Measurements from ENCODE around the gene TBX5. TPM values are rescaled to one million over a fixed set of nuclear protein-coding genes. Genes with fewer than 3 reads are reported as not detected.

Gene TBX5
- total RNA-seq, result not detected in 2 replicates

- DNase-seq (ENCODE audit: low read depth in 2 of 2), result no peak
These were observed at the start of gene TBX5 for GRCh38 chr12:114405519-114406271. TBX5 (minus strand) TSS chr12:114406144; CDS start chr12:114403898, 2,246 bp downstream.

DNA sequence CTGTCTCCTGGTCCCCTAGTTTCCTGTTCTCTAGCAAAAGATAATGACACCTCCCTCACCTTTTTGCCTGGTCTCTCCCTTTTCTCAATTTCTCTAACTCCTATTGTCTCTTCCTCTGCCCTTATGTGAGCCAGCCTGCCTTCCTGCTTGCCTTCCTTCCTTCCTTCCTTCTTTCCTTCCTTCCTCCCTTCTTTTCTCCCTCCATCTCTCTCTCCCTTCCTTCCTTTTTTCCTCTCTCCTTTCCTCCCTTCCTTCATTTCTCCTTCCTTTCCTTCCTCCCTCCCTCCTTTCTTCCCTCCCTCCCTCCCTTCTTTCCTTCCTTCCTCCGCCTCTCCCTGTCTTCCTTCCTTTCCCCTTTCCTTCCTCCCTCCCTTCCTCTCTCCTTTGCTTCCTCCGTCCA lies 45.7 kb upstream of the TBX5 start:
- no peak for DNase-seq (ENCODE audit: low read depth in 2 of 2)

GRCh38 chr12:114450515-114451300 lies 44.8 kb upstream of the TBX5 start:
- DNase-seq (ENCODE audit: low read depth in 2 of 2), result no peak

GRCh38 chr12:114450019-114450418 lies 44.1 kb upstream of the TBX5 start:
- no peak for DNase-seq (ENCODE audit: low read depth in 2 of 2)

DNA sequence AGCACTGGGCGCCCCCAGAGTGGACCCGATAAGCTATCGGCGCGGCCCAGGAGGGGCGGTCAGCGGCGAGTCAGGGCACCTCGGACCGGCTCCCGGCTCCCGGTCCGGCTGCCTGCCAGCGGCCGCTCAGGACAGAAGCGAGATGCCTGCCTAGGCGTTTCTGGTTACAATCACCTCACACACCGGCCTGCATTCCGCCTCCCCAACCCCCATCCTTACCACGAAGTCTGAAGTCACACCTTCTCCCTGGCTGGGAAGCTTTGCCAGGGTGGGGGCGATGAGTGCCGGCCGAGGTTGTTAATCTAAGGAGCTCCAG lies 42.6 kb upstream of the TBX5 start:
- no peak for DNase-seq (ENCODE audit: low read depth in 2 of 2)

- DNase-seq (ENCODE audit: low read depth in 2 of 2), result no peak
These were observed 42.1 kb upstream of the TBX5 start for GRCh38 chr12:114447799-114448617.

- no peak for DNase-seq (ENCODE audit: low read depth in 2 of 2)
These were observed 41.4 kb upstream of the TBX5 start for GRCh38 chr12:114447274-114447716.

DNA sequence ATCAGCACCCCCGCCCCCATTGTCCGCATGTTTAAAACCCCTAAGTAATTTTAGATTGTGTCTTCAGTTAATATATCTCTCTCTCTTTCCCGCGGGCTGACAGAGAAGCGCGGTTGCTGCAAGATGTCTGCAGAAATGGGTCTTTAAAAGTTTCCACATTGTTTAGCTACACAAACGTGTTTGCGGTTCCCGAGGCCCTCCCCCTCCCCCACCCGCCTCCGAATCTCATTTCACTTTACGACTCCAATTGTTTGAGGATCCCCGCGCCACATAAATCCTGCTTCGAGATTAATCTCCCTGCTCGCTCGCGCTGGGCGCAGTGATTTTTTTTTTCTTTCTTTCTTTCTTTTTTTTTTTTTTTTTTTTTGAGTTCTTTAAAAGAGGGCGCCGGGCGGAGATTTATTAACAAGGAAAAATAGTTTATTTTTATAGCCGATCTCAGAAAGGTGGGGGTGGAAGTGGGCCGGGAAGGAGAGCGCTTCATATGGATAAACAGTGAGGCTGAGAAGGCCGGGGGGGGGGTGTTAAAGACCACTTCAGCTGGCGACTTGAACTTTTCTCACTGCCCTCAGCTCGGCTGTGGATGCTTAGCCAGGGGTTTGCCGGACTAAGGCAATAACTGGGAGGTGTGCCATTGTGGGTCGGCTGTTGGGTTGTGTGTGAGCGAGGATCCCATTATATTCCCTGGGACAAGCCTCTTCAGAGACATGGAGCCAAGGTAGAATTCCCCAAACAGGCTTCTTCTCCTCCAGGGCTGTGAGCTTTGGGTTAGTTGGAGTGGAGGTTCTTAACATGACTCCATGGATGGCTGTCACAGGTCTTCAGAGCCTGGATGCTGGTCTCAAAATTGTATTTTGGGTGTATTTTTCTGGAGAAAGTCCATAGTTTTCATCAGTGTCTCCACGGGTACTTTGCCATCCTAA lies 39.7 kb upstream of the TBX5 start:
- DNase-seq (ENCODE audit: low read depth in 2 of 2), result no peak

GRCh38 chr12:114444422-114445279 lies 38.7 kb upstream of the TBX5 start:
- no peak for DNase-seq (ENCODE audit: low read depth in 2 of 2)

DNA sequence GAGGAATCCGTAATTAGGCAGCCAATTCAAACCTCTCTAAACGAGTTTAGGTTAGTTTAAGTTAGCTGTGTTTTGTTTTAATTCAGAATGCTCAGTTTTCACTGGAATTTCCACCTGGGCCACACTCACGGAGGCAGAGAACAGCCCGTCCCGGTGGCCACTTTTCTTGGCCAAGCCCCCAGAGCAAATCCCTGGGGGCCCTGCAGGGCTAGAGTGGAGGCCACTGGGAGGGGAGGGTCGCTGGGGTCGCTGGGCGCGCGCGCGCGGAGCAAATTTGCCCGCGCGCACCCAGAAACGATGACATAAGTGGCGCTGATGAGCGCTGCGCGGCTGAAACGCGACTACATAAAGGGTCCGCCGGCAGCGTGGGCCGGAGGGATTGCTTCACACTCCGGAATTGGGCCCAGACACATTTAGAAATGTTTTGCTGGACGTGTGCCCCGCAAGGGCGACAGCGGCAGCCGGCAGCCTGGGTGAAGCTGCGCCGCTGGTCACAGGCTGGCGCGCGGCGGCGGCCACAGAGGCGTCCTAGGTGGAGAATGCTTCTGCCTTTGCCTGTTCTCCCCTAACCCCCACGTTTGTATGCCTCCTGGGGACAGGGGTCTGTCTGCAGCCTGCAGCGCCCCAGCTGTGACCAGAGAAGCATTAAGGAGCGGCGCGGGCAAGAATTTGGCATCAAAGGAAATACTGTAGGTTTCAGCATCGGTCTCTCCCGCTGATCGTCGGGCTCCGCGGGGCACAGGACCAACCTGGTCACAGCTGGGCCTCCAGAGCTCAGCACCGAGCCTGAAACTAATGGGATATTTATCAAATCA lies 37.9 kb upstream of the TBX5 start:
- no peak for DNase-seq (ENCODE audit: low read depth in 2 of 2)

DNA sequence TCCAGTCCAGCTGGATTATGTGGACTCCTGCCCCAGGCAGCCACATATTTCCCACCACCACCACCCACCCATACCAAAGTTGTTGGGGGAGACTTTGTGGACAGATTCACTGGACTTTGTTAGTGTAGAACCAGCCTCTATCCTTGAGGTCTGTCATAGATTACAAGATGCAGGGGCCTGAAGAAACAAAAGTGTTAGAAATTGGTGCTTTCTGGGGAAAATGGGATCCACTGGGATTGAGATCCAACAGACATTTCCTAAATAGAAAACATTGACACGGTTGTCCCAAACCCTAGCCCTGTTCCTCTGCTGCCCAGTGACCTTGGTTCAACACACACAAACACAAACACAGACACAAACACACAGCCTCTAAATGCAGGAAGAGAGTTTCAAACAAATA lies 36.6 kb upstream of the TBX5 start:
- no peak for DNase-seq (ENCODE audit: low read depth in 2 of 2)

DNA sequence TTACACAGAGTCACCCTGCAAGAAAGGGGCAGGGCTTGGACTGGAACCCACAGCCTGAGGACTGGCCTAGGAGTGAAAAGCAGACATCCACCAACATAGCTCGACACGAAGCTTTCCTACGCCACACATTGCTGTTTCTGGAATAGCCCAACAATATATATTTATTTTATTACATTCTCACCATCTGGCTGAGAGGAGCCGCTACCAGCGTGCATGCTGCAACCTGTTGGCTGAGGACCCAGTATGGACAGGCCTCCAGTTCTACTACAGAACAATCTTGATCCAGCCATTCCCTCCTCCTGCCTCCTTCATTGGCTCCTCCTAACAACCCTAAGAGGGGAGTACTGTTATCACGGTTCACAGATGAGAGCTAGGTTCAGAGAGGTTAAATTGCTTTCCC lies 35.6 kb upstream of the TBX5 start:
- DNase-seq (ENCODE audit: low read depth in 2 of 2), result no peak

GRCh38 chr12:114441039-114441383 lies 35.1 kb upstream of the TBX5 start:
- DNase-seq (ENCODE audit: low read depth in 2 of 2), result no peak

DNA sequence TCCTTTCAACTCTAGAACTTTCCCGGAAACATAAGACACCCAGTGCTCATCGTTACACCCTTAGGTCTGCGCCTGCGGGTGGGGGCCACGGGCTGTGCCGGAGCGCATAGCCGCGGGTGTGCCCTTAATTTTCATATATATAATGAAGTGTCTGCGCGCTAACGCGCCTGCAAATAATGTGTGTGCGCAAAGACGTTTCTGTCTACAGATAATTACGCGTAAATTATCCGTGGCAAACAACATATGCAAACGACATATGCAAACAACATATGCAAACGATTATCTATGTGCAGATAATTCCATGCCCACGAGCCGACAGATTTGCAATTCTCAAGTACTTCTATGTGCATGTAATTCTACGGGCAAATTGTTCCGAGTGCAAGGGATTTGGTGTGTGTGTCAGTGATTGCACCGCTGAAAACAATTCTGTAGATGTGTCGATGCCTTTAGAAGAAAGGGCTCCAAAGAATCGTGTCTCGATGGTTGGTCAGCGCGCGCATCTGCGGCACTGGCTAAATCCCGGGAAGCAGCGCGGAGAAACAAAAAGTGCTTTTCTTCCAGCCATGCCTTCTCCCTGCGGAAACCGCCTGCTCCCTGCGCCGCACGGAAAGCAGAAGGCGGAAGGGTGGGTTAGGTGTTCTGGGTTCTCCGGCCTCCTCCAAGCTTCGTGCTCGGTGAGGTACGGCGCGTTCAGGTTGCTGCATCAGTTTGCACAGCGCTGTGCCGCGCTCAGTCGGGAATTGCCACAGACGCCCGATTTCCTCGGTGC lies 34.5 kb upstream of the TBX5 start:
- no peak for DNase-seq (ENCODE audit: low read depth in 2 of 2)

DNA sequence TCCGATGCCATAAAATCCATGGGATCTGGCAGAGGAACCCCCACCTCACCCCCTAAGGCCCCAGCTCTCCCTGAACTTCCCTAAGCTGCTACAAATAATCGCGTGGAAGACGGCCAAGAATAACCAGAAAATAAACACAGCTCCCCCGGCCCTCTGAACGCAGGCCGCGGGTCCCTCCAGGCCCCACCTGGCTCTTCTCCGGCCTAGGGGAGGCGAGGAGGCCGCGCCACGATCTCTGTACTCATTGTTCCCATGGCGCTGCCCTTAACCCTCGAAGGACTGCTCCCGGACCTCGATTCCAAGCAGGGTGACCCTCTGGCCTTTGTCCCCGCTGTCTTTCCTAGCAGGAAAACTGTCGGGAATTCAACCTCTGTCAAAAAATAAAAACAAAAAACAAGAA lies 33.9 kb upstream of the TBX5 start:
- no peak for DNase-seq (ENCODE audit: low read depth in 2 of 2)

DNA sequence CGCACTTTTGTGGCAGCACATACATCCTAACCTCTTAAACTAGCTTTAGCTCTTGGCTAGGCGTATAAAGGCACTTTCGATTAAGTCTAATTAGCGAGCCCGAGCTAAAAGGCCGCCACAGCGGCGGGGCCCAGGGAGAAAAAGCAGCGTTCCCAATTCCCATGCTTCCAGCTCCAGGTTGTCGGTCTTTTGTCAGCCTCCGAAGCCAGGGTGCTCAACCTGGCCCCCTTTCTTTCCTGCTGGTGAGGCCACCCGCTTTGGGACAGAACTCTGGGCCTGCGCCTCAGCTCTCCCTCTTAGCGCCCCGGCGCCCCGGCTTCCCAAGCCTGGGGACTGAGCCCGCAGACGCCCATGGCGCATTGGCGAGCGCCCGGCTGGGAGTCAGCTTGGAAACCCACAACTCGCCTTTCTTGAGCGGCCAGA lies 33.3 kb upstream of the TBX5 start:
- no peak for DNase-seq (ENCODE audit: low read depth in 2 of 2)

DNA sequence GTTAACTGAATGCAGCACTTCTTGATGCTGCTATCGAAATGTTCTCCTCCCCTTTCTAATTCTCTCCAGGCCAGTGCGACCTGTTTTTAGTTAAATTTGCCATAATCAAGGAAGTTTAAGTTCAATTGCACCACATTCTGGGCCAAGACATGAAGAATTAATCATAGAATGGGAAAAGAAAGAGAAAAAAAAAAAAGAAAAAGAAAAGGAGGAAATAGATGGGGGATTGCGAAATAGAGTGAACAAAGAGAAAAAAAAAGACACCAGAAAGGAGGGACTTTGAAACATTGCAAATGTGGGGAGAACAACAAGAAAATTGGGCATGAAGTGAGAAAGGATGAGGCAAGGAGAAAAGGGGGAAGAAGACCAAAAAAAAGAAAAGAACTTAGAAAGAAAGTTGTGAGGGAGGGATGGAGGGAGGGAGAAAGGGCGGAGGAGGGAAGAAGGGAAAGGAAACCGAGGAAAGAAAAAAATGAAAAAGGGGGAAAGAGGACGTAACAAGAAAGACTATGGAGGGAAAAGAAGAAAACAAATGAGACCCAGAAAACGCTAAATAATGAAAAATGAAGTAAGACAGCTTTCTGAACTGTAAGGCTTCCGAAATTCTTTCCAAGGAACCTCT lies 32.8 kb upstream of the TBX5 start:
- DNase-seq (ENCODE audit: low read depth in 2 of 2), result no peak

DNA sequence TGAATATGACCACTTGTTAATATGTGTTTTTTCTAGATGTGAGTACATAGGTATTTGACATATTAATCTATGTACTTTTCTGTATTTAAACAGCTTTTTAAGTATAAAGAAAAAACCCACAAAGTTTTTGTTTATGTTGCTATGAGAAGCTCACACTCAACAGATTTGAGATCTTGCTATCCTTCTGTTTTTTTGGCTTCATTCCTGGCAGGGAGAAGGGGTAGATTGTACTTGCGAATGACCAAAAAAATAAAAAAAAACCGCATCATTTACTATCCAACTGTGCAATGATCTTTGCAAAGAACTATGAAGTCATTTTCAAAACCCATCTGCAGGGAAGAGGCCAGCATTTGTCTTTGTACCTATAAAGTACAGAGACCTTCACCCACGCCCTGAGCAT lies 28.4 kb upstream of the TBX5 start:
- DNase-seq (ENCODE audit: low read depth in 2 of 2), result no peak
